ENCODE data around the gene DPP7. TPM values are rescaled to one million over a fixed set of nuclear protein-coding genes. Genes with fewer than 3 reads are reported as not detected.
A peak's percentile ranks its signal among the peaks of the same experiment; 100 is the strongest.

The DPP7 gene
- total RNA-seq, 1 donor from 2014 or later: 259 TPM

DNA sequence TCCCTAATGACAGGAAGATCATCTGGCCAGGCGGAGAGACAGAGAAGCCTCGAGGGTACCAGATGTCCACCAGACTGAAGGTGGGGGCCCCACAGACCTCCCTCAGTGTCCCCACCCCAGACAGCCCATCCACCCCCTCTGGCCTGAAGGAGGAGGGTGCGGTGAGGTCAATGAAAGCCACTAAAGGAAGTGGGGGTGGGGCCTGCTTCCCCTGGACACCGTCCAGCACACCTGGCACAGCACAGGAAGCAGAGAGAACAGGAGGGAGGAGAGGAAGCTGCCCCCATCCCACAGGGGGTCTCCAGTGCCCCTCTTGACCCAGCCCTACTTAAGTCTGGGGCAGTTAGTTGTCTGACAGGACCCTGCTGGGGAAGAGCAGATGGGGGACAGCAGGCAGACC, 44.1 kb upstream of the DPP7 start:
- Mint-ChIP-seq H3K36me3 (ENCODE audit: low read depth) (no peaks in the 10 kb centered on the region), H3K4me3 (no peak overlapping the region), H3K4me1 (peaks cover 24% of the 10 kb centered on the region), H3K27ac (no peak overlapping the region), H3K9me3 (no peaks in the 10 kb centered on the region), H3K27me3 (peaks cover 36% of the 10 kb centered on the region)
- no peak for DNase-seq
- CTCF ChIA-PET: no interaction called here
- POLR2A ChIA-PET: no interaction called here
- no peak for ATAC-seq (ENCODE audit: low read depth)
- TF ChIP-seq, protein P1, sequence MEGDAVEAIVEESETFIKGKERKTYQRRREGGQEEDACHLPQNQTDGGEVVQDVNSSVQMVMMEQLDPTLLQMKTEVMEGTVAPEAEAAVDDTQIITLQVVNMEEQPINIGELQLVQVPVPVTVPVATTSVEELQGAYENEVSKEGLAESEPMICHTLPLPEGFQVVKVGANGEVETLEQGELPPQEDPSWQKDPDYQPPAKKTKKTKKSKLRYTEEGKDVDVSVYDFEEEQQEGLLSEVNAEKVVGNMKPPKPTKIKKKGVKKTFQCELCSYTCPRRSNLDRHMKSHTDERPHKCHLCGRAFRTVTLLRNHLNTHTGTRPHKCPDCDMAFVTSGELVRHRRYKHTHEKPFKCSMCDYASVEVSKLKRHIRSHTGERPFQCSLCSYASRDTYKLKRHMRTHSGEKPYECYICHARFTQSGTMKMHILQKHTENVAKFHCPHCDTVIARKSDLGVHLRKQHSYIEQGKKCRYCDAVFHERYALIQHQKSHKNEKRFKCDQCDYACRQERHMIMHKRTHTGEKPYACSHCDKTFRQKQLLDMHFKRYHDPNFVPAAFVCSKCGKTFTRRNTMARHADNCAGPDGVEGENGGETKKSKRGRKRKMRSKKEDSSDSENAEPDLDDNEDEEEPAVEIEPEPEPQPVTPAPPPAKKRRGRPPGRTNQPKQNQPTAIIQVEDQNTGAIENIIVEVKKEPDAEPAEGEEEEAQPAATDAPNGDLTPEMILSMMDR (IDR thresholded peaks at IDR 0.05): no peak
- intact Hi-C loops (cut with micrococcal nuclease): no loop called here

DNA sequence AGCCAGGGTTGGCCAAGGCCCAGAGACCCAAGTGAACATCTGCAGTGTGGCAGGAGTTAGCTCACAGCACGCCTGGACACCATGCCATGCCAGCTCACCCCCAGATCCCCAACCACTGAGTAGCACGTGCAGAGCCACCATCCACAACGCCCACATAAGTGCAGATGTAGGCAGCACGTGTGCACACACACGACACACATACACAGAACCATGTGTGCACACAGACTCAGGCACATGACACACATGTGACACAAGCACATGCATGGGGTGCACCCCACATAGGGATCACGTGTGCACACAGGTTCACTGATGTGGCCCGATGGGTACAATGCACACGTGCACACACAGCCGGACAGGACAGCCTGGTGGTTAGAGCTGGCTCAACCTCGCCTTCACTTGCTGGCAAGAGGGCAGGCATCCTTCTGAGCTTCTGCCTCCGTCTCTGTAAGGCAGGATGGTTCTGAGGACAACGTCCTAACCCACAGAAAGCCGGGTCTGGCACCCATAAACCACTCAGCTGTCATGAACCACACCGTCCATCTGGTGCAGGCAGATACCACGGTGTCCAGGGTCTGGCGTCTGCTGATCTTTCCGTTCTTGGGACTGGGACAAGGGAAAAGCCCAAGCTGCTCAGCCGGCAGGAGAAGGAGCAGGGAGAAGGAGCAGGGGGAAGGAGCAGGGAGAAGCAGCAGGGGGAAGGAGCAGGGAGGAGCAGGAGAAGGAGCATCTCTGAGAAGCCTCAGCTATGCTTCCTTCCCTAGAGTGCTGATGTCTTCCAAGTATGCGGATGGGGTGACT, 43.3 kb upstream of the DPP7 start:
- Mint-ChIP-seq H3K9me3 (no peaks in the 10 kb centered on the region), H3K27ac (no peak overlapping the region), H3K4me3 (no peak overlapping the region), H3K36me3 (ENCODE audit: low read depth) (no peaks in the 10 kb centered on the region), H3K4me1 (peaks cover 21% of the 10 kb centered on the region), H3K27me3 (peaks cover 33% of the 10 kb centered on the region)
- ChIA-PET CTCF (no interaction called here), POLR2A (interaction anchor here (0.5 to 1.3 kb wide), 3 partner anchors 65 to 90 kb away, joined by 3 to 5 read pairs (median 4); no protein-coding TSS in a partner anchor)
- ATAC-seq (ENCODE audit: low read depth) (no peak), DNase-seq (no peak)
- intact Hi-C loops (cut with micrococcal nuclease): no loop called here
- TF ChIP-seq, protein P1 (IDR thresholded peaks at IDR 0.05): no peak

DNA sequence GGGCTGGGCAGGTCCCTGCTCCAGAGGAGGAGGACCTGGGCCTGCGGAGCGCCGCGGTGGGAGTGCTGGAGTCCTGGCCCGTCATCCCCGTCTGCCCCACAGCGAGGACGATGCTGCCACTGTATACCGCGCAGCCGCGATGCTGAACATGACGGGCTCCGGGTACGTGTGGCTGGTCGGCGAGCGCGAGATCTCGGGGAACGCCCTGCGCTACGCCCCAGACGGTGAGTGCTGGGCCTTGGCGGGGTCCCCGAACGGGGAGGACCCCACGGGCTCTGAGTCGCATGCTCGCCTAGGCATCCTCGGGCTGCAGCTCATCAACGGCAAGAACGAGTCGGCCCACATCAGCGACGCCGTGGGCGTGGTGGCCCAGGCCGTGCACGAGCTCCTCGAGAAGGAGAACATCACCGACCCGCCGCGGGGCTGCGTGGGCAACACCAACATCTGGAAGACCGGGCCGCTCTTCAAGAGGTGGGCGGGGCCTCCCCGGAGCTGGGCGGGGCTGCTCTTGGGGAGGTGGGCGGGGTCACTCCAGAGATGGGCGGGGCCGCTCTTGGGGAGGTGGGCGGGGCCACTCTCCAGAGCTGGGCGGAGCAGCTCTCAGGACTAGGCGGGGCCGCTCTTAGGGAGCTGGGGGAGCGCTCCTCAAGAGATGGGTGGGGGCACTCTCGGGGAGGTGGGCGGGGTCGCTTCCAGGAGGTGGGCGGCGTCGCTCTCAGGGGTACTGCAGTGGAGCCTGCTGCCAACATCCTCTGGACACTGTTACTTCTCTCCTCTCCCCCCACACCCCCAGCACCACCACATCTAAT, 42.2 kb upstream of the DPP7 start:
- TF ChIP-seq, protein P1 (IDR thresholded peaks at IDR 0.05): no peak
- Mint-ChIP-seq H3K36me3 (ENCODE audit: low read depth) (no peaks in the 10 kb centered on the region), H3K27ac (no peak overlapping the region), H3K9me3 (no peaks in the 10 kb centered on the region), H3K4me1 (peaks cover 25% of the 10 kb centered on the region), H3K27me3 (peaks cover 31% of the 10 kb centered on the region), H3K4me3 (peak overlapping the region; percentile 56)
- intact Hi-C loops (cut with micrococcal nuclease): no loop called here
- ChIA-PET POLR2A (interaction anchor here (0.5 to 1.3 kb wide), 5 partner anchors 29 to 83 kb away, joined by 3 to 5 read pairs (median 4); no protein-coding TSS in a partner anchor), CTCF (interaction anchor here (0.6 kb wide), 1 partner anchor 110 kb away, joined by 3 read pairs; no protein-coding TSS in a partner anchor)
- ATAC-seq (ENCODE audit: low read depth) (peak; percentile 81), DNase-seq (peak; percentile 43)

DNA sequence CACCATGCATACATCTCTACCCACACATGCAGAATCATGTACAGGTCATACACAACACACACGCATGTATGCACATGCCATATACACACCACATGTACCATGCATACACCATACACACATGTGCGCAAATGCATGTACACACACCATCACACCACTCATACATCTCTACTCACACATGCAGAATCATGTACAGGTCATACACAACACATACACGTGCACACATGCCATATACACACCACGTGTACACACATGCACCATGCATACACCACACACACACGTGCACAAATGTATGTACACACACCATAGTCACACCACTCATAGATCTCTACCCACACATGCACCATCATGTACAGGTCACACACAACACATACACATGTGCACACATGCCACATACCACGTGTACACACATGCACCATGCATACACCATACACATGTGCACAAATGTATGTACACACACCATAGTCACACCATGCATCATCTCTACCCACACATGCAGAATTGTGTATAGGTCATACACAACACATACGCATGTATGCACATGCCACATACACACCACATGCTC, 38.4 kb upstream of the DPP7 start:
- peaks cover 13% of the 10 kb centered on the region for H3K27me3 Mint-ChIP-seq
- H3K9me3 Mint-ChIP-seq: no peaks in the 10 kb centered on the region
- TF ChIP-seq, protein P1 (IDR thresholded peaks at IDR 0.05): no peak
- H3K4me3 Mint-ChIP-seq: no peak overlapping the region
- peaks cover 19% of the 10 kb centered on the region for H3K4me1 Mint-ChIP-seq
- no peak for ATAC-seq (ENCODE audit: low read depth)
- intact Hi-C loops (cut with micrococcal nuclease): no loop called here
- ChIA-PET CTCF (no interaction called here), POLR2A (no interaction called here)
- no peak for DNase-seq
- H3K36me3 Mint-ChIP-seq (ENCODE audit: low read depth): no peaks in the 10 kb centered on the region
- no peak overlapping the region for H3K27ac Mint-ChIP-seq
